Measurements from ENCODE around the gene CD63. TPM values are rescaled to one million over a fixed set of nuclear protein-coding genes. Genes with fewer than 3 reads are reported as not detected.
A peak's percentile ranks its signal among the peaks of the same experiment; 100 is the strongest.

CD63 gene
- total and polyA plus RNA-seq, 2 of the 13 experiments (the other 11 are each of a cell fraction or from before 2014, with no cell fraction given): 234 to 277 TPM

- TF ChIP-seq RERE (CRISPR knock-in tag; IDR thresholded peaks at IDR 0.05; ENCODE audit: low read depth) (no peak), NR2F1 (CRISPR knock-in tag; IDR thresholded peaks at IDR 0.05) (no peak), FOXK1 (CRISPR knock-in tag; IDR thresholded peaks at IDR 0.05; ENCODE audit: borderline replicate concordance, low read depth) (no peak), ZHX1 (CRISPR knock-in tag; IDR thresholded peaks at IDR 0.05; ENCODE audit: low read depth) (no peak), MBD4 (IDR thresholded peaks at IDR 0.05; ENCODE audit: borderline replicate concordance, low read length) (no peak), ZSCAN12 (CRISPR knock-in tag; IDR thresholded peaks at IDR 0.05) (no peak), PLRG1 (conservative IDR thresholded peaks at IDR 0.05) (no peak), MEIS2 (CRISPR knock-in tag; IDR thresholded peaks at IDR 0.05) (peak; percentile 62; the same call in 1 of the 2 replicates), ZBTB7B (CRISPR knock-in tag; IDR thresholded peaks at IDR 0.05) (peak; percentile 75; the same call in 1 of the 2 replicates), ATF4 (CRISPR knock-in tag; IDR thresholded peaks at IDR 0.05) (no peak), SATB2 (CRISPR knock-in tag; IDR thresholded peaks at IDR 0.05) (no peak), GLI4 (CRISPR knock-in tag; IDR thresholded peaks at IDR 0.05; ENCODE audit: borderline replicate concordance) (no peak), RARA (CRISPR knock-in tag; IDR thresholded peaks at IDR 0.05) (no peak), ZNF503 (CRISPR knock-in tag; IDR thresholded peaks at IDR 0.05) (no peak), MED13 (CRISPR knock-in tag; IDR thresholded peaks at IDR 0.05) (no peak), TAF1 (CRISPR knock-in tag; IDR thresholded peaks at IDR 0.05) (peak; percentile 88), NR2F6 (IDR thresholded peaks at IDR 0.05) (no peak), NR2F6 (CRISPR knock-in tag; IDR thresholded peaks at IDR 0.05) (no peak; the same call in none of the 2 replicates), ZNF12 (CRISPR knock-in tag; IDR thresholded peaks at IDR 0.05) (no peak)
Observed at GRCh38 chr12:55681142-55682077, 47.4 kb downstream of the CD63 start (continued).

Data from HepG2 (cell line).